ENCODE data around the gene GABRP. TPM values are rescaled to one million over a fixed set of nuclear protein-coding genes. Genes with fewer than 3 reads are reported as not detected.

The GABRP gene
- total and polyA plus RNA-seq, 2 experiments from 2014 or later = 3.6 to 6.3 TPM

DNA sequence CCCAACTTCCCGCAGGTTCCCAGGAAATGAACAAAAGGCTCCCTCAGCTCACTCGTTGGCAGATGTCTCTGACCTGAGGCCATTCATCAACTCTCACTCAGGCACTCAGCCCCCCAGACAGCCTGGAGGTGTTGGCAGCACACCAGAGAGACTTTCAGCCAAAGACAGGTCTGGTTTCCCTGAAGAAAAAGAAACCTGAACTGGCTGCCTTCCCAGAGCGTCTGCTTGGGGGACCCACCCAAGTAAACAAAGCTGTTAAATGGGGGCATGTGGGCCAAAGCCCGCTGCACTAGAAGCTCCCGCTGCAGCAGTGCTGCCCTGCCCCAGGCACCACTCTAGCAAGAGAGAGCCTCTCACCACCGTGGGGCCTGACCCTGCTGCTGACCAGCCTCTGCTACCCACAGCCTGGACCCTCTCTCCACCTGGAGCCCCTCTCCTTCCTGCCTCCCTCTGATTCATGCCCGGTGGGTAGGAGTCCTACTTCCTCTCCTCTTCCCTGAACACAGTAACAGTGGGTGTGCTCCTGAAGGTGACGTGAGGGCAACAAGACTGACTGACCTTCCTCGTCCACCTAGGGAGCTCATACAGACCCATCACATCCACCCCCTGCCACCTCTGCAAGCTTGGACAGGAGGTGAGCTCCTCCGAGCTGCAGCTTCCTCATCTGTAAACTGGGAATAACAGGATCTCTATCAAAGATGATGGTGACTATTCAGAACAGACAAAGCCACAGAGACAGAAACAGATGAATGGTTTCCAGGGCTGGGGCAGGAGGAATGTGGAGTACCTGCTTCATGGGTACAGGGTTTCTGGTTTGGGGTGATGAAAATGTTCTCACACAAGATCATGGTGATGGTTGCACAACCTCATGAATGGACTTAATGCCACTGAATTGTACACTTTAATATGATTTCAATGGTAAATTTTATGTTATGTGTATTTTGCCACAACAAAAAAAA is 31.0 kb upstream of the GABRP start (continued):
- TF ChIP-seq JUNB (IDR thresholded peaks at IDR 0.05; ENCODE audit: unreplicated experiment) = no peak
- no peak for TF ChIP-seq ZNF462 (CRISPR knock-in tag; IDR thresholded peaks at IDR 0.05)

- Histone ChIP-seq H3K4me1 (ENCODE audit: insufficient read depth) (peaks cover 8% of the 10 kb centered on the region), H3K27me3 (ENCODE audit: insufficient read depth) (no peaks in the 10 kb centered on the region), H3K4me2 (no peak overlapping the region), H3K36me3 (ENCODE audit: insufficient read depth) (no peaks in the 10 kb centered on the region), H3K4me3 (no peak overlapping the region), H3K9me2 (ENCODE audit: insufficient read depth) (peaks cover 27% of the 10 kb centered on the region), H3F3A (replicated peaks; ENCODE audit: low read depth) (no peaks in the 10 kb centered on the region), H3K27ac (ENCODE audit: low read depth) (no peak overlapping the region), H2AFZ (no peak overlapping the region), H4K20me1 (replicated peaks; ENCODE audit: insufficient read depth) (no peaks in the 10 kb centered on the region), H3K79me2 (replicated peaks; ENCODE audit: insufficient read depth) (no peaks in the 10 kb centered on the region)
- Mint-ChIP-seq H3K27me3 (ENCODE audit: insufficient read depth, low read depth, poor library complexity) (peaks cover 7% of the 10 kb centered on the region), H3K36me3 (ENCODE audit: low read depth) (peaks cover 7% of the 10 kb centered on the region; the same call in 2 of the 3 replicates), H3K27ac (no peak overlapping the region), H3K4me3 (no peak overlapping the region), H3K9me3 (peaks cover 4% of the 10 kb centered on the region; the same call in 1 of the 3 replicates), H3K4me1 (peaks cover 20% of the 10 kb centered on the region)
- DNase-seq (ENCODE audit: low spot score) (no peak), ATAC-seq (no peak)
- TF ChIP-seq EZH2phosphoT487 (IDR thresholded peaks at IDR 0.05; ENCODE audit: unreplicated experiment) = no peak
- no peak for TF ChIP-seq NANOG (IDR thresholded peaks at IDR 0.05; ENCODE audit: borderline replicate concordance)
- no peak for TF ChIP-seq ETS1 (IDR thresholded peaks at IDR 0.05)
- no peak for TF ChIP-seq POLR2AphosphoS5 (IDR thresholded peaks at IDR 0.05; ENCODE audit: low read depth)
- no peak for TF ChIP-seq STAT1 (IDR thresholded peaks at IDR 0.05; ENCODE audit: unreplicated experiment)
- no peak for TF ChIP-seq CREB1 (CRISPR knock-in tag; IDR thresholded peaks at IDR 0.05; ENCODE audit: low read depth)
- TF ChIP-seq, protein P1, sequence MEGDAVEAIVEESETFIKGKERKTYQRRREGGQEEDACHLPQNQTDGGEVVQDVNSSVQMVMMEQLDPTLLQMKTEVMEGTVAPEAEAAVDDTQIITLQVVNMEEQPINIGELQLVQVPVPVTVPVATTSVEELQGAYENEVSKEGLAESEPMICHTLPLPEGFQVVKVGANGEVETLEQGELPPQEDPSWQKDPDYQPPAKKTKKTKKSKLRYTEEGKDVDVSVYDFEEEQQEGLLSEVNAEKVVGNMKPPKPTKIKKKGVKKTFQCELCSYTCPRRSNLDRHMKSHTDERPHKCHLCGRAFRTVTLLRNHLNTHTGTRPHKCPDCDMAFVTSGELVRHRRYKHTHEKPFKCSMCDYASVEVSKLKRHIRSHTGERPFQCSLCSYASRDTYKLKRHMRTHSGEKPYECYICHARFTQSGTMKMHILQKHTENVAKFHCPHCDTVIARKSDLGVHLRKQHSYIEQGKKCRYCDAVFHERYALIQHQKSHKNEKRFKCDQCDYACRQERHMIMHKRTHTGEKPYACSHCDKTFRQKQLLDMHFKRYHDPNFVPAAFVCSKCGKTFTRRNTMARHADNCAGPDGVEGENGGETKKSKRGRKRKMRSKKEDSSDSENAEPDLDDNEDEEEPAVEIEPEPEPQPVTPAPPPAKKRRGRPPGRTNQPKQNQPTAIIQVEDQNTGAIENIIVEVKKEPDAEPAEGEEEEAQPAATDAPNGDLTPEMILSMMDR (conservative IDR thresholded peaks at IDR 0.05; ENCODE audit: low read depth in 2 of 2) = no peak
These were observed 30.2 kb upstream of the GABRP start for GRCh38 chr5:170753311-170753710.

All from GM23338 (cell line).